SW 1271 (cell line): ENCODE data around the gene UBE2S.

ENCODE experiments used
- DNase-seq, 2 experiments: peaks; one replicate each; lab custom pipeline; 2025; lab: John Stamatoyannopoulos, UW

The UBE2S gene

GRCh38 chr19:55383279-55384130, 24.1 kb downstream of the UBE2S start:
- peak in 1 of 2 experiments; percentile 20 for DNase-seq

DNA sequence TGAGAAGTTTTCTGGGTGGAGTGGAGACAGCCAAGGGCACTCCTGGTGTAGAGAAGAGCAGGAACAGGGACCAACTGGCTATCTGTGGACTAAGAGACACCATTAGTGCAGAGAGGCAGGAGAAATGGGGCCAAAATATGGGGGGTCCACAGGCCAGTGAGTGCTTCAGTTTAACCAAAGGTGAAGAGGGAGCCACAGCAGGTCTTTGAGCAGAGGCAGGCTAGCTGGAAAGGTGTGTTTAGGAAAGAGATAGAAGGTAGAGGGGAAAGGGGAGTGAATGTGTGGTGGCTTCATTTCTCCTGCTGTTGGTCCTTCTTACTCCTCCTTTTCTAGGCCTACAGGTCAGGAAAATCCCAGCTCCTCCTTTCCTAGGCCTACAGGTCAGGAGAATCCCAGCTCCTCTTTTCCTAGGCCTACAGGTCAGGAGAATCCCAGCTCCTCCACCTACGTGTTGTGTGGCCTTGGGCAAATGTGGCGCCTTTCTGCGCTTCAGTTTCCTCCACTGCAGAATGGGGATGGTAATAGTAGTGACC, 25.0 kb downstream of the UBE2S start:
- no peak for DNase-seq

GRCh38 chr19:55382013-55382412, 25.6 kb downstream of the UBE2S start:
- no peak for DNase-seq

DNA sequence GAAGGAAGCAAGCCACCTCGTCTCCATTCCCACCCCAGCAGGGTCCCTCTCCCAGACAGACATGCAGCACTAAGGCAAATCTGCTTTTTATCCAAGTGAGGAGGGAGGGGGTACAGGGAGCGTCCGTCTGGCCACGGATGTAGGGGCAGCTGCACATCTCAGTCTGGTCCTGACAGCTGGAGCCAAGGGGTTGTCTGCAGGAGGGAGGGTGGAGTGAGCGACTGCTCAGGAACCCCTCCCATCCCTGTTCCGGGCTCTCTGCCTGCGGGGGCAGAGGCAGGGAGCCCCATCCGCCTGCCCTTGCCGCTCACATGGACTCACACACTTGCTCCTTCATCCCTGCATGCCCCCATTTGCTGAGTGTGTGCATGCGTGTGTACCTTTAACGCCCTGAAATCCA, 28.4 kb downstream of the UBE2S start:
- no peak for DNase-seq

DNA sequence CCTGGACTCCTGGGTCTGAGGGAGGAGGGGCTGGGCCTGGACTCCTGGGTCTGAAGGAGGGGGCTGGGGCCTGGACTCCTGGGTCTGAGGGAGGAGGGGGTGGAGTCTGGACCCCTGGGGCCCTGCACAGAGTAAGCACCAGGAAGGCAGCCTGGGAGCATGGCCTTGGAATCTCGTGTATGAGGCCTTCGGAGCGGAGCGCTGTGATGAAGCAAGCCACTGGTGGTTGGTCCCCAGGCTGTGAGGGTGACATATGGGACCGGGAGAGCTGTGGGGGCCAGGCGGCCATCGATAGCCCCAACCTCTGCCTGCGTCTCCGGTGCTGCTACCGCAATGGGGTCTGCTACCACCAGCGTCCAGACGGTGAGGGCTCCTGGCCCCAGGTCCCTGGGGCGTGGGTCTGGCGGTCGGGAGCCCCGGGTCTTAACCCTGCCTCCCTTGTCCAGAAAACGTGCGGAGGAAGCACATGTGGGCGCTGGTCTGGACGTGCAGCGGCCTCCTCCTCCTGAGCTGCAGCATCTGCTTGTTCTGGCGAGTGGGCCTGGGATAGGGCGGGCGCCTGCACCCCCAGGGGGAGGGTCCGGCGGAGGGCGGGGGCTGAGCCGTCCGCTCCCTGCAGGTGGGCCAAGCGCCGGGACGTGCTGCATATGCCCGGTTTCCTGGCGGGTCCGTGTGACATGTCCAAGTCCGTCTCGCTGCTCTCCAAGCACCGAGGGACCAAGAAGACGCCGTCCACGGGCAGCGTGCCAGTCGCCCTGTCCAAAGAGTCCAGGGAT, 30.0 kb downstream of the UBE2S start:
- no peak for DNase-seq

GRCh38 chr19:55376241-55376933, 31.2 kb downstream of the UBE2S start, which contains the start of gene TMEM190:
TSS of gene TMEM190 (plus strand) at chr19:55376826. CDS start at chr19:55376854, 28 bp downstream.
- no peak for DNase-seq

- no peak for DNase-seq
Measured at GRCh38 chr19:55373993-55374757, 33.4 kb downstream of the UBE2S start.

DNA sequence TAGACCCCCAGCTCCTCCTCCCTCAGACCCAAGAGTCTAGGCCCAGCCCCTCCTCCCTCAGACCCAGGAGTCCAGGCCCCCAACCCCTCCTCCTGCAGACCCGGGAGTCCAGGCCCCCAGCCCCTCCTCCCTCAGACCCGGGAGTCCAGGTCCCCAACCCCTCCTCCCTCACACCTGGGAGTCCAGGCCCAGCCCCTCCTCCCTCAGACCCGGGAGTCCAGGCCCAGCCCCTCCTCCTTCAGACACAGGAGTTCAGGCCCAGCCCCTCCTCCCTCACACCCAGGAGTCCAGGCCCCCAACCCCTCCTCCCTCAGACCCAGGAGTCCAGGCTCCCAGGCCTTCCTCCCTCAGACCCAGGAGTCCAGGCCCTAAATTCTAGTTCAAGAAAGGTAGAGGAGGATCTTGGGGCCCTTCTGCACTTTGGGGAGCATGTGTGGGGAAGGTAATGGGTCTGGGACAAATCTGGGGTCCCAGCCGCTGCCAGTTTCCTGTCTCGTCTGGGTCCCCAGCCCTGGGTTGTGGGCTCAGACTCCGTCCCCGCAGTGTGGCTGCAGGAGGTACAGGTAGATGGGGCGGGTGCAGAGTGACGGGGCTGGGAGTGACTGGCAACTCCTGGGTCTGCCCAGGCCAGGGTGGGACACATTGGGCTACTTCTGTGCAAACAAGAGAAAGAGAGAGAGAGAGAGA, 34.1 kb downstream of the UBE2S start:
- no peak for DNase-seq

DNA sequence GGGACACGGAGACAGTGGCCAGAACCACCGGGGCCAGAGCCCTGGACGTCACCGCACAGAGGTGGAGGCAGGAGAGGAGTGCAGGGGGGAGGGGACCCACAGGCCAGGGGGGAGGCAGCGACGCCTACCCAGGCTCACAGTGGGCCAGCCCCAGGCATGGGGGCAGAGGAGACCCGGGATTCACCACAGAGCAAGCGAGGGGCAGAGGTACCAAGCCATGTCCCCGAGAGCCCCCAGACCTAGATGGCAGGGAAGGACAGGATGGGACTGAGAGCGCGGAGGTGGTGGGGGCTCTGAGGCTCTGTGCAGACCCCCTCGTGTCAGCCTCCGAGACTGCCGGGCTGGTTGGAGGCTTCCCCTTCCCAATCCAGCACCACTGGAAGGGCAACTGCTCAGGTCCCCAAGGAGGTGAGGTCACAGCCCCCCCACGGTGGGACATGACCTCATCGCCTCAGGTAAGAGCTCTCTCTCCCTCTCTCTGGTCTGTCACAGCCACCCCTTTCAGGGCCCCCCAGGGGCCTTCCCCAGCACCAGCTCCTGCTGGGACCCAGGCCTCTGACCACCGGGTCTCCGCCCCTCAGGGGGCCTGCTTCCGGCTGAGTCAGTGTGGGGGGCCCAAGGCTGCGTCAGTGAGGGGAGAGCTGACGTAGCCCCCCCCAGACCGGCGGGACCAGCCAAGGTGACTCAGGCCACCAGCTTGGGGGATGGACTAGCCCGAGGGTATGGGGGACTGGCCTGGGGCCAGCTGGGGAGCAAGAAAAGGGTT, 35.1 kb downstream of the UBE2S start:
- DNase-seq: no peak

GRCh38 chr19:55370305-55370988, 37.1 kb downstream of the UBE2S start, which contains the start of gene IL11:
TSS of gene IL11 (minus strand) at chr19:55370463. CDS start at chr19:55370310, 153 bp downstream.
- no peak for DNase-seq

- peak in 1 of 2 experiments; percentile 13 for DNase-seq
Measured at GRCh38 chr19:55369653-55370304, 37.8 kb downstream of the UBE2S start.

DNA sequence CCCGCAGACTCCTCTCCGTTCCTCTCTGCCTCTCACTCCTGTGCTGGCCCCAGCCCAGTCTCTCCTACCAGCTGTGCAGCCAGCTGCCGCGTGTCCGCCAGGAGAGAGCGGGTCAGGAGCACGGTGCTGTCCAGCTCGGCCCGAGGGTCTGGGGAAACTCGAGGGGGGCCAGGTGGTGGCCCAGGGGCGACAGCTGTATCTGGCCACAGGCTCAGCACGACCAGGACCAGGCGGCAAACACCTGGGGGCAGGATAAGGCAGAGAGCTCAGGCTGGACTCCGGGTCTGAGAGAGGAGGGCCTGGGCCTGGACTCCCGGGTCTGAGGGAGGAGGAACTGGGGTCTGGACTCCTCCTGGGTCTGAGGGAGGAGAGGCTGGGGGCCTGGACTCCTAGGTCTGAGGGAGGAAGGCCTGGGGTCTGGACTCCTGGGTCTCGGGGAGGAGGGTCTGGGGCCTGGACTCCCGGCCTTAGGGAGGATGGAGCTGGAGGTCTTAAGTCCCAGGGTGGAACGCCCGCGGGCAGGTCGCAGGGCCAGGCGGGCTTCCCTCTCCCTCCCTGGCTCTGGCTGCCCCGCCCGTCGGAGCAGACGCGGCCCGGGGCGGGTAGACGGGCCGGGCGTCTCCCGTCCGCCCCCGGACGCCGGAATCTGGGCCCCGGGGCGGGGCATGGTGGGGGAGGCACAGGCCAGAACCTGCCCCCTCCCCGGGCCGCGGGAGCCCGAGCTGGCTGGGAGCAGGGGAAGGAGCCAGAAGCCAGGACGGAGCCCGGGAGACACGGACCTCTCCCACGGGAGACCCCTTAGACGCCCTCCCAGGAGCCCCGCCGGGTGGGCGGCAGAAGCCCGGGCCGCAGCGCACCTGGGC, 38.7 kb downstream of the UBE2S start:
- no peak for DNase-seq

DNA sequence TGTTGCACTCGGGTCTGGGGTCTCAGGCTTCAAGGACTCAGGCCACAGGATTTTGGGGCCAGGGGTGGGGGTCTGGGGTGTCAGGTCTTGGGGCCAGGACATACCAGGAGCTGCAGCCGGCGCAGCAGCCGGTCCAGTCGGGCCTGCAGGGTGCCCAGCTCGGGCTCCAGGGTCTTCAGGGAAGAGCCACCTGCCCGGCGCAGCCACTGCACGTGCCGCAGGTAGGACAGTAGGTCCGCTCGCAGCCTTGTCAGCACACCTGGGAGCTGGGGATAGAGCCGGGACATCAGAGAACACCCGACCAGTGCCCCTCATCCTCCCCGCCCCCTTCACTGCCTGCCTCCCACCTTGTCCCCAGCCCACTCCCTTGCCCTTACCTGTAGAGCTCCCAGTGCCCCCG, 39.5 kb downstream of the UBE2S start:
- DNase-seq: no peak

DNA sequence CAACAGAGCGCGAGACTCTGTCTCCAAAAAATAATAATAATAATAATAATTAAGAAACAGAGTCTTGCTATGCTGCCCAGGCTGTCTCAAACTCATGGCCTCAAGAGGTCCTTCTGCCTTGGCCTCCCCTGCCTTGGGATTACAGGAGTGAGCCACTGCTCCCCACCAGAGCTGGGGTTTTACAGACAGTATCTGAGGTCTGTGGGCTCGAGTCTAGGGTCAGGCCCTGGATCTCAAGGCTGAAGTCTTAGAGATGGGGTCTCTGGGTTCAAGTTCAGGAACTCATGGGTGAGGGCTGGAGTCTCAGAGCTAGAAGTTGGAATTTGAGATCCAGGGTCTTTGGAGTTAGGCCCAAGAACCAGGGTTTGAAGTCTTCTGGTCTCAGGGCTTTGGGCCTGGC, 40.8 kb downstream of the UBE2S start:
- DNase-seq: no peak

GRCh38 chr19:55365964-55366363, 41.6 kb downstream of the UBE2S start:
- no peak for DNase-seq

DNA sequence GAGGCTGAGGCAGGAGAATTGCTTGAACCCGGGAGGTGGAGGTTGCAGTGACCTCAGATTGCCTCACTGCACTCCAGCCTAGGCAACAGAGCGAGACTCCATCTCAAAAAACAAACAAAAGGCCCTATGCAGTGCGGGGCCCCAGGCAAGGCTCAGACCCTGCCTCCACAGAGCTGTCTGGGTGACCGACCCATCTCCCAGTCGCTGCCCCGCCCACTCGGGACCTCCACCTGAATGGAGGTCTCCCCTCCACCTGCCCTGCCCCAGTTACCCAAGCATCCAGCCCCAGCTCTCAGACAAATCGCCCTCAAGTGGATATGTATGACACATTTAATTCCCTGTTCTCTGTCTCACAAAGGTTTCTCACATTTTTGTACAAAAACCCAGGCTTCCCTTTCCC, 42.3 kb downstream of the UBE2S start:
- no peak for DNase-seq

- DNase-seq: peak in 1 of 2 experiments; percentile 9
Measured at GRCh38 chr19:55362990-55363716, 44.4 kb downstream of the UBE2S start, which contains the start of gene GARIN5B. TSS of gene GARIN5B (minus strand) at chr19:55363260. CDS start at chr19:55363066, 194 bp downstream.
